Measurements from ENCODE around the gene OPALIN.

- TF ChIP-seq REST (IDR thresholded peaks at IDR 0.05; ENCODE audit: insufficient read depth in 1 of 2, low read depth in 2 of 2, low read length in 2 of 2) = no peak
- no peak for TF ChIP-seq TAF1 (IDR thresholded peaks at IDR 0.05; ENCODE audit: borderline replicate concordance, insufficient read depth, low read length)
Measured at GRCh38 chr10:96367470-96367869, 8.7 kb upstream of the OPALIN start.
